ENCODE results near the gene TBX4.

GRCh38 chr17:61459939-61460718 is 7.9 kb downstream of the TBX4 start:
- TF ChIP-seq CTCF (conservative IDR thresholded peaks at IDR 0.05; ENCODE audit: low read length) = no peak
- no peak for TF ChIP-seq EZH2phosphoT487 (IDR thresholded peaks at IDR 0.05; ENCODE audit: borderline replicate concordance)
